NCI-H1092 (cell line): Measurements from ENCODE around the gene AIG1.
"Not testable (repeated sequence)": the region's sequence is repeated elsewhere in the genome, so short reads cannot be mapped to it uniquely, and the experiment has no call there.

Experiments
- DNase-seq: peaks from one replicate; lab custom pipeline; 2025; lab: John Stamatoyannopoulos, UW

Gene AIG1

GRCh38 chr6:143332153-143332845 is 271.6 kb downstream of the AIG1 start:
- no peak for DNase-seq

- DNase-seq = no peak
Observed at GRCh38 chr6:143333081-143333480, 272.4 kb downstream of the AIG1 start.

- DNase-seq = no peak
Observed at GRCh38 chr6:143333749-143334520, 273.2 kb downstream of the AIG1 start.

- DNase-seq = no peak
Observed at GRCh38 chr6:143335865-143336264, 275.2 kb downstream of the AIG1 start.

- no peak for DNase-seq
Observed at GRCh38 chr6:143336446-143337152, 275.9 kb downstream of the AIG1 start.

- no peak for DNase-seq
Observed at GRCh38 chr6:143337201-143337949, 276.7 kb downstream of the AIG1 start.

GRCh38 chr6:143339223-143339622 is 278.5 kb downstream of the AIG1 start:
- DNase-seq = no peak

GRCh38 chr6:143345477-143345876 is 284.8 kb downstream of the AIG1 start:
- DNase-seq = not testable (repeated sequence)

GRCh38 chr6:143346004-143346403 is 285.3 kb downstream of the AIG1 start:
- DNase-seq = no peak

- DNase-seq = no peak
Observed at GRCh38 chr6:143348531-143348930, 287.8 kb downstream of the AIG1 start.

- no peak for DNase-seq
Observed at GRCh38 chr6:143349530-143349929, 288.8 kb downstream of the AIG1 start.

GRCh38 chr6:143356101-143356880 is 295.6 kb downstream of the AIG1 start:
- DNase-seq = no peak

GRCh38 chr6:143357152-143357551 is 296.5 kb downstream of the AIG1 start:
- no peak for DNase-seq

GRCh38 chr6:143357561-143358255 is 297.0 kb downstream of the AIG1 start:
- no peak for DNase-seq

- DNase-seq = no peak
Observed at GRCh38 chr6:143361536-143362191, 301.0 kb downstream of the AIG1 start.

- DNase-seq = no peak
Observed at GRCh38 chr6:143362192-143362558, 301.5 kb downstream of the AIG1 start.

- DNase-seq = no peak
Observed at GRCh38 chr6:143363299-143363698, 302.6 kb downstream of the AIG1 start.

GRCh38 chr6:143368426-143368825 is 307.7 kb downstream of the AIG1 start:
- DNase-seq = no peak

- DNase-seq = no peak
Observed at GRCh38 chr6:143369971-143370370, 309.3 kb downstream of the AIG1 start.

GRCh38 chr6:143370812-143371370 is 310.2 kb downstream of the AIG1 start:
- no peak for DNase-seq
